GM21360 (cell line): Measurements from ENCODE around the gene ENAH.

Source experiments
- ATAC-seq: cut with Tn5 transposase; IDR thresholded peaks from one replicate; pipeline ENCODE4 v1.9.1; 2021; ENCODE audit warnings: mild to moderate bottlenecking, moderate library complexity; ENCODE audit not compliant: unreplicated experiment

Gene ENAH

DNA sequence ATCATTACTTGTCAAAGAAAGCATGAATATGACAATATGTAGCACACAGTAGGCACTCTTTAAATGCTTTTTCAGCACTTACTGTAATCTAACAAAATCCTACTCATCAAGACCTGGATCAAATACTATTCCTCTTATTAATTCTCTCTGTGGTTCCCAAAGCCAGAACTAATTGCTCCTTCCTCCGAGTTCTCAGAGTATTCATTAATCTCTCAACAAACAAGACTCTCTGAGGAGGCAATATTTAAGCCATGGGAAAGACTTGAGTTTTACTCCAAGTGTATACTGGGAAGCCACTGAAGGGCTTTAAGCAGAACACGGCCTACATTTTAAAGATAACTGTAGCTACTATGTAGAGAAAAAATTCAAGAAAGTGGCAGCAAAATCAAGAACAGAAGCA is 79.7 kb downstream of the ENAH start:
- ATAC-seq: no peak

DNA sequence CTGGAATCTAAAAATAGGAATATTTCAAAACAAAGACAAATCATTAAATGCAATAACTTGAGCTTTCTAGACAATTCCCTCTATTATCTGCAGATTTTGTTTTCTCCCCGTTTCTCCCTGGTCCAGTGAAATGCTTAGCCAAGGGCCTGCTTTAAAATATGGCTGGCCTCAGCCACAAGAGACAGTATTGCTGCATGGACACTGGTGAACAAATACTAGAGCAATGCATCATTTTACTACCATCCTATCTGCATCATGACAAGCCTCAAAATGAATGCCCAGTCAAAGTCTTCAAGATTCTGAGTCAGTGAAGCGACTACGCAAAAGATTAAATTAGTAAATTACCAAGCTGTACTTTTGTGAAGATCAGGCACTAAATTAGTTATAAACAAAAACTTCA is 80.5 kb downstream of the ENAH start:
- ATAC-seq: no peak

DNA sequence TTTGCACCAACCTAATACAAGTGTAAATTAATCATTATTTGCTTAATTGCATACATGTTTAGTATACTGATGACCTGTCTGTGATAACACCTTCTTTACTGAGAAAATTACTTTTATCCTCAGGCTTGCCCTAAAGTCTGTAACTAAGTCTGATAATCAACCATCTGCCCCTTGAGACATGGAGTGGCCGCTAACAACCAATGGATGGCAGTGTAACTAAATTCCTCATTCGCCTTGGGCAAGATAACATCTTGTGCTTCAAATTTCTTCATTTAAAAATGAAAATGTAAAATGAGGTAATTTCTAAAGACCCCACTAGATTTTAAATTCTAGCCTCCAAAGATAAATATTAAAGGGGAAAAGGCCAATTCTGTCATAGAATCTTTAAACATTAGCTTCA is 85.1 kb downstream of the ENAH start:
- ATAC-seq: no peak

DNA sequence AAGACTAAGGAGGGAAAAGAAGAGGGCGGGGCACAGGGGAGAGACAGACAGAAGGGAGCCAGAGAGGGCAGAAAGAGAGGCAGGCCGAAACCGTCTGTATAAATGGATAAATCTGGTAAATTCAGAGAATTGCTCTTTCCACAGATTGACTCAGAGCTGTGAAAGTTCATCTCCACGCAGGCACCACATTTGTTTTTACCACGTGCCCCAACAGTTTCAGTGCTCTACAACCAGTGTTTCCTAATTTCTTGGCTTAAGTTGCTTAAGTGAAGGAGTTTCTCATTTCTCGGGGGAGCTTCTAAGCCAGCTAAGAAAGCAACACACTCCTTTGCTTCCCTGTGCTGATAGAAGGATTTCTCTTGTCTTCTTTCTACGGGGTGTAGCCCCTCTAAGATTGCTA is 87.1 kb downstream of the ENAH start:
- ATAC-seq: no peak

DNA sequence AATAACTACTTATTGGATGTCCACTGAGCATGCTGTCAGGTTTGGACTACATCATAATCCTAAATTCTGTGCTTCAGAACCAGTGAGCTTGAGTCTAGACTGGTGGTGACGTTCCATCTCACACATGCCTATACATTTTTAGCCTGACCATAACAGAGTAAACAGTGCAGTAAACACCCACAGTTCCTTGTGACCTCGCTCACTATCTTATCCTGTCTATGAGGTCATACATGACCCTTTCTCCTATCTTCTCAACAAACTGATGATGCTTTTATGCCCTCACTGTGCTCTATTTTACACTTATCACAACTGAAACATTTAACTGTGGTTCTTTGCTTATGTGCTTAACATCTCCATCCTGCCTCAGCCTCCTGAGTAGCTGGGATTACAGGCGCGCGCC is 91.2 kb downstream of the ENAH start:
- ATAC-seq: no peak

DNA sequence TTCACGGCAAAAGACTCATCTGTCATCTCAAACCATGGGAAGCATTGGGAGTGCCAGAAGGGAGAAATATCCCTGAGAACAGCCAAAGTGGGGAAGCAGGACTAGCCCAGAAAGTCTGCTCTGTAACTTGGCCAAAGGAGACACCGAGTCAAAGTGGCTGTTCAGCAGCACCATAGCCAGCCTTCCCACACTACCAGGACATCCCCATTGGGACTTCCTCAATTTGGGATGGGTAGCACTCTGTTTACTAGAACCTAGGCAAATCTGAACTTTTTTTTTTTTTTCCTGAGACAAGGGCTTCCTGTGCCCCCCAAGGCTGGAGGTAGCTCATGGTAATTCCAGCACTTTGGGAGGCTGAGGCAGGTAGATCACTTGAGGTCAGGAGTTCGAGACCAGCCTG is 93.0 kb downstream of the ENAH start:
- no peak for ATAC-seq

DNA sequence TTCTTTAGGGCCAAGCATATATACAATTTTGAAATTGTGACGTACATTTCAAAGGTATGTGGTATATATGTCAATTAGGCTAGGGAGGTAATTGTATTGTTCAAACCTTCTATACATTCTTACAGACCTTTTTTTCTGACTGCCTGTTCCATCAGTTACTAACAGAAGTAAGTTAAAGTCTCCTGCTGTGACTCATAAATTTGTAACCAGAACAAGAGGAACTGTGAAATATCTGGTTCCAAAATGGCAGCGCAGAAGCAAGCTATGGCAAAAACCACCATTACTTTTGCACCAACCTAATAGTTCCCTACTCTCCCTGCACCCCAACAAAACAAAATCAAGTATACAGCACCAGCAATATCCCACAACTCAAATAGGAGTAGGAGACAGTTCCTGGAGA is 93.6 kb downstream of the ENAH start:
- no peak for ATAC-seq

DNA sequence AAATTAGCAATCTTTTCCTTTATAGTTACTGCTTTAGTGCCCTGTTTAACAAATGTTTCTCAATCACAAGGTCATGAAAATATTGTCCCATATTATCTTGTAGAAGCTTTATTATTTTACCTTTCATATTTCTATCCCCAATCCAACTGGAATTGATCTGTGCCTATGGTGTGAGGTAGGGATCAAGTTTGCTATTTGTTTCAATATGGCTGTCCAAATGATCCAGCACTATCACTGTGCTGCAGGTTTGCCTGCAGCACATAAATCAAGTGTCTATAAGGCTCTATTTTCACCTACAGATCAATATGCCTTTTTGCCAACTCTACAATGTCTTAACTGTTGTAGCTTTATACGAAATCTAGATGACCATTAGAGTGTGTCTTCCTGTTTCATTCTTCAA is 96.2 kb downstream of the ENAH start:
- no peak for ATAC-seq

DNA sequence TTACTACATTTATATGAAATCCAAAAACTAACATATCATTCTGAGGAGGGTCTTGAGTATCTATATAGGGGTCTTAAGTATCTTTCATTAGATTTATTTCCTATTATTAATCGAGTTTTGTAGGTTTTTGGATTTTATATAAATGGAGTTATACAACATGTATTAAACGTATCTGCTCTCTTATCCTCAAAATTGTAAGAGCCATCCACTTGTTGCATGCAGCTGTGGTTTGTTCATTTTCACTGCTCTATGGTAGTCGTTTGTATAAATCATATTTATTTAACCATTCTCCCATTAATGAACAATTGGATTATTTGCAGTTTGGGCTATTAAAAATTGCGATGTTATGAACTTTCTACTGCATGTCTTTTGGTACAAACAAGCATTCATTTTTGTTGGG is 97.1 kb downstream of the ENAH start:
- no peak for ATAC-seq

DNA sequence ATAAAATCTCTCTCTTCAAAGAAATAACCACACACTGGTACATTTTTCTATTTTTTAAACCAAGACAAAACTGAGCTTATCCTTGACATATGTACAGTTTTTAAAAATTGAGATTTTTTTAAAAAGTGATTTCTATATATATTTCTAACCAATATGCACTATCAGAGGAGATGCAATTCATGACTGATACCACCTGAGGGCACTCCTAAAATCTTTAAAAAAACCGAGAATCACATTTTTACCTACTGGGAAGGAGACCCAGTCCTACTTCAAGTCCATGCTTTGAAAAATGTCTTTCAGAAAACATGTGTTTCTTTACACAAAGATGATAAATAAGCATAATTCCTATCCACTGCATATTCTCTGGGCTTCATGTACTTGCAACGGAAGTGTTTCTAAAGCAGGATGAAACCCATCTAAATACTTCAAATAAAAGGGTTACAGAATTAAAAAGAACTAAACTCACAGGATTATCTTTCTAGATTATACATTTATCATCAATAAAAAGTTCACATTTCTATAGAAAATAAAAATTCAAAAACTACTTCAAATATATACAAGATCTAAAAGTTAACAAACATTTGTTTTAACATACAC is 98.6 kb downstream of the ENAH start:
- no peak for ATAC-seq

DNA sequence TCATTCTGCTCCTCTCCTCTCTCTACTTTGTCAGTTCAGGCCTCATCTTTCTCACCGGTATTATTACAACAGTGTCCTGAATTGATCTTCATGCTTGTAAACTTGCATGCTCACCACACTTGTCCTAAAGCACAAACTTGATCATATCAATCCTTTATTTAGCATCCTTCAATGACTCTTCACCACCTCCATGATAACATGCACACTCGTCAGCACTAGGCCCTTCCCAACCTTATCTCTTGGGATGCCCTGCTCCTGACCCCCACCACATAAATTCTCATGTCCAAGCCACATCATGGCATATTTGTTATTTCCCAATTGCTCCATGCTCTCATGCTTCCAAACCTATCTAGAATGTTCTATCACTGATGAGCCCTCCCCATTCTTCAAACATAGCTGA is 103.1 kb downstream of the ENAH start:
- no peak for ATAC-seq

DNA sequence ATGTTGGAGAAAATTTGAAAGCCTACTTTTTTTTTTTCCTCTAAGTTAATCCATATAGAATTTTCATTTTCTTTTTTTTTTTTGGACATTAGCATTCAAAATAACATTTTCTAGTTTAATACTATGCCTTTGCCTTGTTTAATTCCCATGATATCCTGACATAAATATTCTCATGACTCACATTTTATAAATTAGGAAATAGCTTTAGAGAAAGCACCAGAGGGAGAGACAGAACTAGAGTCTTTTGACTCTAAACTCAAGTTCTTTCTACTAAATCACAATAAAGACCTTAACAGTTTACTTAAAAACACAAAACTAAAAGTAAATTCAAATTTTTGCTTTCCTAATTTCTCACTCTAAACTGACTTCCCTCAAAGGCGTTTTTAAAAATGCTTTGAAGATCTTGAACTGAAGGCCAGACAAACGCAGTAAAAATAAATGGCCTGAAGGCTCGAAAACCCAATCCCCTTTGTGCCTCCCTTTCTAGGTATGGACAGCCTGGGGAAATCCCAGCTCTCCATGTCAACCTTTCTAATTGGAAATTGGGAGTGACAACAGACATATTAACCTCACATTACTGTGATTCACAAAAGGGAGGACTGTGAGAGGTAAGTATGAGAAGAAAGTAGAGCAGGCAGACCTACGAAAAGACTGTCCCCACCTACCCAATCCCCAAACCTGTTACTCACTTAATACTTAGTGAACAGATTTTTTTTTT is 104.6 kb downstream of the ENAH start:
- no peak for ATAC-seq

DNA sequence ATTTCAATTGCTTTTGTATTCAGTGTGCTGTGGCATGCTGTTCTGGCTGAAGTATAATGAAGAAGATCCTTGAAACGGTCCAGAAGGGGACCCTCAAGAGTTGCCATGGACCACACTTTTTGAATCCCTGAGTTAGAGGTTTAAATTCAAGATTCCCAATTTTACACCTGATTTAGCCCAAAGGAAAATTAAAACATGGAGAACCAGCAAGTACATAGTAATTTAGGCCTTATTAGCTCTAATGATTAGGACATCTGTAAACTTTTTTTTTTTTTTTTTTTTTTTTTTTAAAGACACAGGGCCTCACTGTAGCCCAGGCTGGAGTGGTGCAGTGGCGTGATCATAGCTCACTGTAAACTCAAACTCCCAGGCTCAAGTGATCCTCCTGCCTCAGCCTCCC is 107.3 kb downstream of the ENAH start:
- no peak for ATAC-seq

DNA sequence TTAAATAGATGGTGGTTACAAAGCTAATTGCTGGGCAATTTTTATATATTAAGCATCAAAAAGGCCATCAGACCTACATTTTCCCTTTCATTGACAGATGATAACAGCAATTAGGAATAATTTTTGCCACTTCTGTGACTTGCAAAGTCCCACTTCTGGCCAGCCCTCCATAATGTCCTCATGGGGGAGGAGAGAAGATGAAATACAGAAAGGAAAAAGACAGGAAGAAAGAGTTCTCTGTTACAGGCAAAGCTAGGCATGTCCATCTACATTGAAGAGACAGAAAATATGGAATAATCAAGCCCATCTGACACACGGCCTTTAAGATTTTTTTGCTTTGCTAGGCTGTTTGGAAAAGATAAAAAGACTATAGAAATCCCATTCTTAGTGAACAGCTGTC is 108.0 kb downstream of the ENAH start:
- ATAC-seq: no peak

DNA sequence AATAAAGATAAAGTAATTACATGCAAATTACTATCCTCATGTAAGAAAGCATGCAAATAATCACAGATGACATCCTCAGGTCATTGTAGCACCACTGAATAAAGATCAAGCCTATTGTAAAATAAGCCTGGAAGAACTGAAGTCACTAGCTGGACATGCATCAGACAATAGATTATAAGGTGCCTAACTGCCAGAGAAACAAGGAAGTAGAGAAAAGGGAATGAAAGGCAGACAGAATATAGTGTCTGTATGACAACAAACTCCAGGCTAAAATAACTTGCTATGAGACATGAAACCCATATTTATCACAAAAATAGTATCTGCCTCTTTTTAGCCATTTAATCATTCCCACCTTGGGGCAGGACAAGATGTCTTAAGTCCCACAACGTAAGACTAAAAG is 108.7 kb downstream of the ENAH start:
- ATAC-seq: no peak

DNA sequence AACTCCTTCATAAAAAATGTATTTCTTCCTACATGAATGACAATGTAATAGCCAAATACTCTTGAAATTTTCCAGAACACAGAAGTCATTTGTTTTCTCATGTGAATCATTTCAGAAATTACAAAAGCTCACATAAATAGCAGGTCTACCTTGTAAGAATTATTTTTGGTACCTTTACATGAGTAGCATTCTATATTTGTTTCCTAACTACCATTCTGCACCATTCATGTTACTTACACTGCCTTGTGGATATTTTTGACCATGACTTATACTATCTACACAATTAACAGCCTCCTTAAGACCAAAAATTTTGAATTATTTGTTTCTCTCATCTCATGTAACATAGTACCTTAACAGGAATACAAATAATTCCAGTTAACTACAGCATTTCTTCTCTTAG is 109.6 kb downstream of the ENAH start:
- ATAC-seq: no peak

DNA sequence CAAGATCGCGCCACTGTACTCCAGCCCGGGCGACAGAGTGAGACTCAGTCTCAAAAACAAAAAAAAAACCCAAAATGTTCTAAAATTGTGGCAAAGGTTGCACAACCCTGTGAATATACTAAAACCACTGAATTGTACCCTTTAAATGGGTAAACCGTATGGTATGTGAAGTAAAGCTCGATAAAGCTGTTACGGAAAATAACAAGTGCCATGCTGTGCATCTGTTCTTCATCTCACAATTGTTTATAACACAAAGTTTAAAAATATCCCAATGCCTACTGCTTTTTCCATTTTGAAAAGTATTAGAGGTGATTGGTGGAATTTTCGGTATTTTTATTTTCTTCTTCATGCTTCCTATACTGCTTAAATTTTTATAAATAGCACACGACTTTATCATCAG is 111.5 kb downstream of the ENAH start:
- ATAC-seq: no peak

DNA sequence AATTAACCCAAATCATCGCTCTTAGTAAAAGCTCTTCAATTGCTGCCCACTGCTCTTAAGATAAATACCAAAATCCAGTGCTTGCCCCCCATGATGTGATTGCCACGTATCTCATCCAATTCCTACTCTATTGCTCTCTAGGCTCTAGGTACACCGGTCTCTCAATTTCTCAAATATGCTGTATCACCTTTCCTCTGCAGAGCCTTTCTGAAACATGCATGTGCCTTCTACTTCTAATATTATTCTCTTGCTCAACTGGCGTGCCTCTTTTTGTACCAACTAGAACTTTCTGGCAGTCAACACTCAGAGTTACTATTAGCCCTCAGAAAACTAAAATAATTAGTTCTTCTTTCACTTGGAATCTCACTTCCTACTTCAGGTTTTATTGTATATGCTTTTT is 113.3 kb downstream of the ENAH start:
- ATAC-seq: no peak

DNA sequence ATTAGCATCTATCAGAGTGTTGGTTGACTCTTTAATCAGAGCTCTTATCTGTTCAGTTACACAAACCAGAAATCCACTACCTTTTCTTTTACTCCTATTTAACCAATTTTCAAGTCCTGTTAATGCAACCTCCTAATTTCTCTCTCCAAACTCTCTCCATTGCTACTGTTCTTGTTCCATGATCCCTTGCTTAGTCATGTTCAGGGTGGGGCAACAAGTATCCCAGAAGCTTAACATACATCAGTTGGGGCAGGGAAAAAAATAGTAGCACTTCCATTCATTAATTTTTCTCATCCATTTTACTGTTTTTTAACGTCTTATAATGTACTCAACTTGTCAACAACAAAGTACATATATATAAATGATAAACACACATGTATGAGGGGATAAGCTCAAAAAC is 113.9 kb downstream of the ENAH start:
- ATAC-seq: no peak

DNA sequence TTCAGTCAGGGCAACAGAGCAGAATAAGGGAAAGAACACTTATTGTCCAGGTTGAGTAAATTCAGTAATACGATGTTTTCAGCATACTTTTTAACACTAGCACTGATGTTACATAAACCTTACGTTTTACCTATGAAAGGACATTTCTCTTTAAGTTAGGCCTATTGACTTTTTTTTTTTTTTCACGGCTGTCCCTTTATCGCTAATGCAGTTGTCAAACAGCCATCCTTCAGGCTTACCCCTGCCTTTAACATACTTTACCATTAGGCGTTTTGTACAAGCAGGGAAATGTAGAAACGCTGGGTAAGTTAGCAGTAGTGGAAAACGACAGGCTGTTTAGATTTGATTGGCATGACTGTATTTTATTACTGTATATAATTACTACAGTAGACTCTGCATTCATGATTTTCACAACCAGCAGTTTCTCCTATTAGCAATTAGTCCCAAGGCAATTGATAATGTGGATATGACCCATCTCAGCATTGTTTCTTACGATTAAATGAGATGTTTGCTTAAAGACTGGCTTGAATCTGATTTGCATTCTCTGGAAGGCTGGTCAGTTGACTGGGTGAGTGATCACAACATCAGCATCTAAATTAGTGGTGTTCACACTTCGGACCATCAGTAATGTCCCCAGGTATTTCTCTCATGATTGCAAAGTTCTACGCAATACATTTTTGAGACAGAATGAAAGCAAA is 115.2 kb downstream of the ENAH start:
- ATAC-seq: no peak

DNA sequence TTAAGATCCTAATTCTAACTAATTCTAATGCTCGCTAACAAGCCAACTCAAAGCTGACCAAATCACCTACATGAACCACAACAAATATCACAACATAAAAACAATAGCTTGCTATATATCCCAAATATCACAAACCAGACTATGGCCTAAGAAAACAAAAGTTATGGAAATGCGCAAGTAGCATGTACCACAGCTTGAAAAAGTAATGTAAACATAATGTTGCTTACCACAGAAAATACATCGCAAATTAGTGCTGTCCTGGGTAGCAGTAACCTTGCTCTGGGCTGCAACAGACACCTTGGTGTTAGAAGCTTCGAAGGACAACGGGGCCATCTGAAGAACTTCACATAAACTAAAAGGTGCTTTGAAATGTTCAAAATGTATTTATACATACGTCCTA is 117.6 kb downstream of the ENAH start:
- no peak for ATAC-seq

DNA sequence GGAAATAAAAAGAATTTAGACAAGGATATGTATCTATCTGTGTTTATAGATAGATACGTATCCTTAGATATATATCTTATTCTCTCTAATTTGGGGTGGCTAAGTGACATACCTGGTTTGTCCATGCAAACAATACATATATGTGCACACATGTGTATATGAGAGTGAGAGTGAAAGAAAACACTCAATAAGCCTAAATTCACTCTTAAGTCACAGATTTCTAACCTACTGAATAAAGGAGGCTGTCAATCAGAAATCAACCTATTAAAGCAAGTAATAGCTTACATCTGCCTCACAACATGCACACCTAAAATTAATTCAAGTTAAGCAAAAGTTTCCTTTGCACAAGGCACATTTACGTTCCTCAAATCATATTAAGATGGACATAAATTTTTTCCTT is 118.2 kb downstream of the ENAH start:
- ATAC-seq: no peak

DNA sequence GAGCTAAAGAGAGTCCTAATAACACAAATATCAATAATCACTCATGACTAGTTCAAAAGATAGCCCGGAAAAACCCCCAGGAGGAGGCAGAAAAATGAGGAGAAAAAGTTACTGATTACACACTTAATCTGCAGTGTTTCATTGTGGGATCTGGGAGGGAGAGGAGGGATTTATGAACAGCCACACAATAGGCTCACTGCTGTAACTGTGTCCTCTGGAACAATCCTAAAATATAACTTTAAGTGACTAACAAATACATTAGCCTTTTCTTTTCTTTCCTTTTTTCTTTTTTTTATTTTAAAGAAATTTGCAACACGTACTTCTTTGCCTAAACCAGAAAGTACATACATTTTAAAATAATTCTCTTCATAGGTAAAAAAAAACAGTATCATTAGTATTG is 118.8 kb downstream of the ENAH start:
- ATAC-seq: no peak
